ENCODE measurements around the gene FBXL7.
A peak's percentile ranks its signal among the peaks of the same experiment; 100 is the strongest.

The FBXL7 gene

GRCh38 chr5:15621094-15621493, 121.1 kb downstream of the FBXL7 start:
- DNase-seq = no peak

DNA sequence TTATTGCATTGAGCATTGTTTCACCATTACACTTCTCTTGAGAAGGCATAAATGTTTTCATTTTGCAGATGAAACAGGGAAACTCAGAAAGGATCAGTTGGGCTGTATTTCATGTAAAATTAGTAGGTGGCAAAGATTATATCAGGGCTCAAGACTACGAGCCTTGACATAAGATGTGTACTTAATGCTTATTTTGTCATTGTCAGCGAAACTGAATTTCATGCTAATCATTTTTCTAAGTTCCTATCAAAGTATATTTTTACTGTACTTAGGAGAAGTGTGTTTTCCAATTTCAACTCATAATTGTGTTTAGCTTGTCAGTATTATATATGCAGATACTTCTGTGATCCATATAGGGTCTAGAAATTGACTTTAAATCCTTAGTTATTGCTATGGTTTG, 123.8 kb downstream of the FBXL7 start:
- no peak for DNase-seq

DNA sequence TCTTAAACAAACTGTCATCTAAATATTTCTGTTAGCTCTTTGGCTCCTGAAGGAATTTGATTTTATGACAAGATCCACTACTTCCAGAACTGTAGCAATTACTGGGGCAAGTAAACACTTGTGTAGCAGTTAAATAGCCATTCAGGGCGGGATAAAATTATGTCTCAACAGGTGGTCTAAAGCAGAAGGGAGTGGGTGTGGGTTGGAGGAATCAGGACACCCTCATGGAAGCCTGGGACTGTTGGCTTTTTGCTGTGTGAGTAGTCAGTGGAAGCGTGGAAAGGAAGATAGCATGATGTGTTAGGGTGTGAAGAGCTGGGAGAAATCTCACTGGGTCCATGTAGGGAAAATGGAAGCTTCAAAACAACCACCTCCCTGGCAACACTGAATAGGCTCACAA, 127.1 kb downstream of the FBXL7 start:
- DNase-seq = no peak

DNA sequence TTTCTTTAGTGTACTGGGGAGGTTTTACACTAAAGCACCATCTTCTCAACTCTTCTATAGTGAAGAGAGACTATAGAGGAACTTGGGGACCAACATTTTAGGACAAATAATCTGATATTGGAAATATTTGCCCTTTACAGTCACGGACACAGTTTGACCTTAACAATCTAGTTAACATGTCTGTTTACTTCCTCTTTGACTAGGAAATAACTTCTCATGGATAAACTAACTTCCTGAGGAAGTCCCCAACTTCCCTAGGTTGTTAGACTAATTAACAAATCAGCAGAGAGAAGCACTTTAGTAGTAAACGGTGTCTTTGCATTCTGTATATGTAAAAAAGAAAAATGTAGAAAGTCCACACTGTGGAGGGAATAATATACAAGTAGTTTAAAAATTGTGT, 127.7 kb downstream of the FBXL7 start:
- DNase-seq = no peak

DNA sequence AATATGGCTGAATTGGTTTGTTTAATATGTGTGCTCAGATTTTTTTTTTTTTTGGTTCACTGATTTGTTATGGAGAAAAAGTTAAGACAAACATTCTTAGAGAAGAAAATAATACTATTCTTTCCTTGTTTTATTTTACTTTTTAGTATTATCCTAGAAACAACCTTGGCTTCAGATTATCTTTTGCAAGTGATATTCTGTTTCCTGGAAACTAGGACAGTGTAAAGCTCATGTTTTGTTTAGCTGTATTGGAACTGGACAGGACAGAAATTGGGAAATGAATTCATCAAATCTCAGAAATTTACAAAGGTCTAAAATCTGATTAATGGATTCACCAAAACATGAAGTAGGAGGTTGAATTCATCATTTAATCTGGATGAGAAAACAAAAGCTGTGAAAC, 130.5 kb downstream of the FBXL7 start:
- DNase-seq = no peak

DNA sequence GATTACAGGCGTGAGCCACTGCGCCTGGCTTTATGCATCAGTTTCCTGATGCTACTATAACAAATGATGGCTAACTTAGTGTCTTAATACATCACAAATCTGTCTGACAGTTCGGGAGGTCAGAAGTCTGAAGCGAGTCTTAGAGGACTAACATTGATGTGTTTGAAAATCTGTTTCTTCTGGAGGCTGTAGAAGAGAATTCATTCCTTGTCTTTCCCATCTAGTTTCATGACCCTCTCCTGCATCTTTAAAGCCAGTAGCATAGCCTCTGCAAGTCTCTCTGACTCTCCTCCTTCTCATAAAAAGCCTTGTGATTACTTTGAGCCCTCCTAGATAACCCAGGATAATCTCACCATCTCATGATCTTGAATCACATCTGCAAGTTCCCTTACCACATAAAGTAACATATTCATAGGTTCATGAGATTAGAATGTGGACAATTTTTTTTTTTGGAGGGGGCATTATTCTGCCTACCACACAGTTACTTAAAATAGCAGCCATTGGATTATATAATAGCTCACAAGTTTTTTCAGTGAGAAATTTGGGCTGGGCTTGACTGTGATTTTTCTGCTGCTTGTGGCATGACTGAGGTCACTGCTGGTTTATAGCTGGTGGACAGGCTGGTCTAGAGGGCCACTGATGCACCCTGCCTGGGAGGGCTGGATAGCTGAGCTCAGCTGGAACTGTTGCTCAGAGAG, 134.8 kb downstream of the FBXL7 start:
- DNase-seq = no peak

DNA sequence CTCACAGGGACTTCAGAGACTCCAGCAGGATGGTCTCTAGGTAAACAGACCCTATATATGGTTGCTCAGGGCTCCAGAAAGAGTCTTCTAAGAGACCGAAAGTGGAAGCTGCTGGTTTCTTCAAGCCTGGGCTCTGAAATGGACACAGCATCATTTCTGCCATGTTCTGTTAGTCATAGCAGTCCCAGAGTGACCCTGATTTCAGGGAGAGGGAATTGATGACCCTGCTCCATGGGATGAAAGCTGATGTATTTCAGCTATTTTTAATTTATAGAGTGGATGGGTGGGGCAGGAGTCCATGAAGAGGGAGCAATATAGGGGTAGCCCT, 135.3 kb downstream of the FBXL7 start:
- no peak for DNase-seq

DNA sequence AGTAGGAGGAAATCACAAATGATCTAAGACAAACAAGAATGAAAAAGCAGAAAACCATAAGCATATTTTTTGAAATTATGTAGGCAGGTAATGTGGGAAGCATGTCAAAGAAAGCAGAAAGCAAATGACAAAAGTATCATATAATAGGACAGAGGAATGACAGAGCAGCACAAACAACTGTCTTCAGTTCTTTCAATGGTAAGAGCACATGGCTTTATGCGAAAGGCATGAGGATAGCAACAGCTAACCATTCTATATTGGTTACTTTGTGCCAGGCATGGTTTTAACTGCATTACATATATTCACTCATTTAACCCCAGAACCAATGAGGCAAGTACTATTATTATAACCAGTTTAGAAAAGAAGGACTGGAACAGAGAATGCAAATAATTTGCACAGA, 137.4 kb downstream of the FBXL7 start:
- no peak for DNase-seq

- DNase-seq = no peak
Measured at GRCh38 chr5:15637886-15638285, 137.9 kb downstream of the FBXL7 start.

GRCh38 chr5:15638296-15638695, 138.3 kb downstream of the FBXL7 start:
- no peak for DNase-seq

DNA sequence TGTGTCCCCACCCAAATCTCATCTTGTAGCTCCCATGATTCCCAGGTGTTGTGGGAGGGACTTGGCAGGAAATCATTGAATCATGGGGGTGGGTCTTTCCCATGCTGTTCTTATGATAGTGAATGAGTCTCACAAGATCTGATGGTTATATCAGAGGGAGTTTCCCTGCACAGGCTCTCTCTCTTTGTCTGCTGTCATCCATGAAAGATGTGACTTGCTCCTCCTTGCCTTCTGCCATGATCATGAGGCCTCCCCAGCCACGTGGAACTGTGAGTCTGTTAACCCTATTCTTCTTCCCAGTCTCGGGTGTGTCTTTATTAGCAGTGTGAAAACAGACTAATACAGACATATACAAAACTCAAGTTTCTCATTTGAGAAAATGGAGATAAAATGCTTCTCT, 139.3 kb downstream of the FBXL7 start:
- DNase-seq = no peak

DNA sequence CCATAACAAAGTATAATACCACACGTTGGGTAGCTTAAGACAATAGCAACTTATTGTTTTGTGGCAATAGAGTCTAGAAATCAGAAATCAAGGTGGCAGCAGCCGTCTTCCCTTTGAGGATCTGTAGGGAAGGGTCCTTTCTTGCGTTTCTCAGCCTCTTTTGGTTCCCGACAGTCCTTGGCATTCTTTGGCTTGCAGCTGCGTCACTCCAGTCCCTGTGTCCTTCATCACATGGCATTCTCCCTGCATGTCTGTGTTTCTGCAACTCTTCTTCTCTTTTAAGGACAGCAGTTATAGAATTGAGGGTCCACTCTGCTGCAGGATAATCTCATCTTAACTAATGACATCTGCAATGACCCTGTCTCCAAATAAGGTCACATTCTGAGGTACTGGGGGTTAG, 140.1 kb downstream of the FBXL7 start:
- no peak for DNase-seq

DNA sequence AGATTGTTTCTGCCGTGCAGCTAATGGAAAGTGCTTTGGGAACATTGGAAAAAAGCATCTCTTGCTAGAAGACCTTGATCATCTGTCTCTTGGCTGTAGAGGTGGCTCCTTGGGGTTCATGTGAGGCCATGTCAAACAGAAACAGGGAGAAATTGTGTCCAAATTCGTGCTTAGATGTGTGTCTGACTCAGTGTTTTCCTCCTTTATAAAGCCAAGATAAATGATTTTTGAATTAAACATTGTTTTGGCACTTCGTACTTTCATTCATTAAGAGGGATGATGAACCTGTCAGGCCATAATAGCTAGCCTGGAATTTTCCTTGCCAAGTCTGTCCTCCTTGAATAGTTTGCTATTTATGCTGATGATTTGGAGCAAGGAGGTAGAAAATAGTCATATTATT, 143.8 kb downstream of the FBXL7 start:
- DNase-seq = no peak

GRCh38 chr5:15645381-15646160, 145.6 kb downstream of the FBXL7 start:
- no peak for DNase-seq

DNA sequence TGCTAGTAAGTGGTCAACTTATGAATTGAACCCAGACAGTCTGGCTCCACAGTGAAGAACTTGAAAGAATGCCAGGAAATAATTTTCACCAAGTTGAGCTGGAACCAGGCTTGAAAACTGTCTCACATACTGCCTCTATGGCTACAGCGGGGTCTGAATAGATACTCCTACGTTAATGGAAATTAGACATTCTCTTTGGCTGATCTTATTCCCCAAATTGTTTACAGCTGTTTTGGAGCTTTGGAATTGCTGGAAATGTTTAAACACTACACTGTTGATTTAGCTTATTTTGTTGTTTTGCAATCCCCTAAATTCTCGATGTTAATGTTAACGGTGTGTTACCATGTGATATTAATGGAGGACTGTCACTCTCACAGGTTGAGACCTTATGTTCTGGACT, 146.4 kb downstream of the FBXL7 start:
- no peak for DNase-seq

- DNase-seq = no peak
Measured at GRCh38 chr5:15647251-15647650, 147.3 kb downstream of the FBXL7 start.

DNA sequence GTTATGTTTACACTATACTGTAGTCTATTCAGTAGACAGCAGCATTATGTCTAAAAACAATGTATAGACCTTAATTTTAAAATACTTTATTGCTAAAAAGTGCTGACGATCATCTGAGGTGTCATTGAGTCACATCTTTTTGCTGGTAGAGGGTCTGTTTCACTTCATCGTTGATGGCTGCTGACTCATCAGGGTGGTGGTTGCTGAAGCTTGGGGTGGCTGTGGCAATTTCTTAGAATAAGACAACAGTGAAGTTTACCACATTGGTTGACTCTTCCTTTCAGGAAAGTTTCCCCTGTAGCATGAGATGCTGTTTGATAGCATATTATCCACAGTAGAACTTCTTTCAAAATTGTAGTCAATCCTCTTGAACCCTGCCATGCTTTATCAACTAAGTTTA, 150.3 kb downstream of the FBXL7 start:
- DNase-seq = no peak

GRCh38 chr5:15654779-15655178, 154.8 kb downstream of the FBXL7 start:
- no peak for DNase-seq

DNA sequence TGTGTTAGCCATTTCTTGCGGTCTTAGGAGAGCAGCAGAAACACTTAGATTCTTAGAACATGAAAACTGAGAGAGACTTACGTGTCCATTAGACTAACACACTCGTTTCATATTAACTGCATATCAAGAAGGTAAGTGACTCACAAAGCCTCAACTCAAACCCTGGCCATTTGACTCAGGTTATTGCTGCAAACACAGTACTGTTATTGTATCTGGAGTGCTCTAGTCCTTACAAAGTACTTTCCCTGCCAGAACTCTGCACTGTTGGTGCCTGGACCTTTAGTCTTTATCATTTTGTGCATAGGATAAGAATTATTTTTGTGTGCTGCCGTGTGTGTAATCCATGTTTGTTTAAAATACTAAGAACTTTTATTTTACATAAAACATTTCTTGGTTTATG, 155.7 kb downstream of the FBXL7 start:
- no peak for DNase-seq

- DNase-seq = no peak
Measured at GRCh38 chr5:15664961-15665360, 165.0 kb downstream of the FBXL7 start.

GRCh38 chr5:15669826-15670225, 169.8 kb downstream of the FBXL7 start:
- DNase-seq = no peak

DNA sequence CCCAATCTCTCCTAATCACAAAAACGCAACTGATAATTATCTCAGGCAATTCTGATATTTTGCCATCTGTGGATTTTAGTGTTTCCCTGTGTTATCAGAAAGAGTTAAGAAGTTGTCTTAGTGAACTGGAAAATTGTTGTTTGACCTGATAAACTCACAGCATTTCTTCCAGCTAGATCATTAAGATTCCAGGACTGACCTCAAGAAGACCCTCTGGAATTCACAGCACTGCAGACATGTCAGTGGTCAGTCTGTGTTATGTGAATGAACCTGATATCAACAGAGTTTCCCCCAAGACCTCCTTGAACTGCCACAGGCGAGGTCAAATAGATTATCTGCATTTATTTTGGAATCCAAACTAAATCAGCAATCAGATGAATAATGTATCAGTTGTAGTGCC, 174.7 kb downstream of the FBXL7 start:
- DNase-seq = no peak

GRCh38 chr5:15676591-15676990, 176.6 kb downstream of the FBXL7 start:
- DNase-seq = peak; percentile 97 to 100

DNA sequence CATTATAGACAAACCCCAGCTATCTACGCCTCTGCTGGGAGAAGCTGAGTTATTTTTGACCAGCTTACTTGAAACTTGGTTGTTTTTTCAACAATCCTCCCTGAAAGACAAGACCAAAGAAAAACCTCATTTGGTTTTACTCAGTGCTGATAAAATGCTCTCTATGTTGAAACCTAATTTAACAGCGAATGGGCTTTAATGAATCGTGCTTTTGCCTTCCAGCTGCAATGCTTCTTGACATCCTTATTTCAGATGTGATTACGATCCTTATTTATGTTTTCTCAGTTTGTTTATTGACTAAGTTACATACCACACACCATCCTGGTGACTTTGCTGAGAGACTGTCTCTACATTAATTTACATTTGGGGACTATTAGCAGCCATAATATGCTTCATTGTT, 179.2 kb downstream of the FBXL7 start:
- DNase-seq = no peak

DNA sequence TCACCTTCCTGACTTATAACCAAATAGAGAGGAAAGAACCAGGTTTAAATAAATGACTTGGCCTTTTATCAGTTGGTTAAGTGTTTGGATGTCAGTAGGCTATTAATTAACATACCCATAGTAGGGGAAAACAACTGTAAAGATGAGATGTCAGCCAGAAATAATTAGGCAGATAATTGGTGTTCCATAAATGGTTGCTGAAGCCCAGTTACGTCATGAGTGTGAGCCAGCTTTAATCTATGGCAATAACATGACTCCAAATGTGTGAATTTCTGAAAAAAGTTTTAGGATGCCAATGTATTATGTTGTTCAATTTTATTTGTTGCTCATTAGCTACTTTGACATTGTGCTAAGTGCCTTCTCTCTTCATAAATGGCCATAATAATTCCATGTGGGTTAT, 180.5 kb downstream of the FBXL7 start:
- no peak for DNase-seq
